Urinary bladder (tissue), 4 donors: ENCODE measurements around the gene ITGA5. TPM values are rescaled to one million over a fixed set of nuclear protein-coding genes. Genes with fewer than 3 reads are reported as not detected.

ENCODE experiments used
- DNase-seq: peaks from one replicate; pipeline ENCODE4 v3.0.0-alpha.2; 2015; ENCODE audit errors: extremely low spot score
- H3K27ac ChIP-seq: one replicate; pipeline ENCODE4 v1.5.1; 2013; ENCODE audit warnings: low read depth, mild to moderate bottlenecking, moderate library complexity
- H3K36me3 ChIP-seq: one replicate; pipeline ENCODE4 v1.6.1; 2013; ENCODE audit warnings: mild to moderate bottlenecking, moderate library complexity; ENCODE audit not compliant: insufficient read depth
- H3K4me1 ChIP-seq: one replicate; pipeline ENCODE4 v1.6.1; 2013; ENCODE audit warnings: mild to moderate bottlenecking, moderate library complexity; ENCODE audit not compliant: insufficient read depth
- H3K4me3 ChIP-seq: one replicate; pipeline ENCODE4 v1.5.1; 2013; ENCODE audit warnings: low read depth, low read length
- WGBS: extraction: QIAGEN DNeasy Blood & Tissue Kit; methylation state at CpG from one replicate; pipeline ENCODE4 v1.1.7; 2013; 5-methylcytosine and 5-hydroxymethylcytosine counted together
- polyA plus RNA-seq: library from polyadenylated mRNA; stranded (reverse); fragments of 200-250 nt; gene quantifications from one replicate; pipeline ENCODE4 v1.2.3, GENCODE V29; 2013
- total RNA-seq: library from RNA; depleted of rRNA; stranded (reverse); fragments of >200 nt; gene quantifications from one replicate; pipeline ENCODE4 v1.2.3, GENCODE V29; 2014
- donor health status: healthy with polysubstance abuse.
- donor health status: healthy.

Gene ITGA5
- total RNA-seq (139 TPM), polyA plus RNA-seq (702 TPM)

DNA sequence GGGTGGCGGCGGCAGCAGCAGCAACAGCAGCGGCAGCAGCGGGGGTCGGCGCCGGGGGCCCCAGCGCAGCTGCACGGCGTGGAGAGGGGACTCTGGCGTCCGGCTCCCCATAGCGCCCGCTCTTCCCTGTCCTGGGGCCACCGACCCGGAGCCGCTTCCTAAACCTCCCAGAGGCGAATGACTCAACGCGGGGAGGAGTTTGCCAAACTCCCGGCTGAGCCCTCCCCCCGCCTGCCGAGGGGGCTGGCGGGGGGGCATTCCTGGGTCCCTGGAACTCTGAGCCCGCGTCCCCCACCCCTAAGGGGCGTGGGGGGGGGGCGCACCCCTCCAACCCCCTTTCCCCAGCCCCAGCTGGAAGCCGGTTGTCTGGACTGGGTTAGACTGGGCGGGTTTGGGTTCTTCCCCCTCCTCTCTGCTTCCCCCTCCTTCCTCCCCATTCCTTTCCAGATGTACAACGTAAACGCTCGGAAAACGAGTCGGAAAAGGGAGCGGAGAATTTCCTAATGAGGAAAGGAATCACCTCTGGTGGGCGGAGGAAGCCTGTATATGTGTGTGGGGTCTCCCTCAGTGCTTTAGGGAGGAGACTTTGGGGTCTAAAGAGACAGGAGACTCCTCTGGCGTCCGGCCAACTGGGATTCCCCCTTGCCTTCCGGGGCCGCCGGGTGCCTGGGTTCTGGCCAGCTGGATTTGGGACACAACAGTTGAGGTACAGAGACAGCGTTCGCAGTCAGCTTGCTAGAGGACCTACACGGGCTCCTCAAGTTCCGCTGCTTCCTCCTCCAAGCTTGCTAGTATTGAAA lies at the start of gene ITGA5:
Gene ITGA5, minus strand, starts transcription at position 179 of the 800 bp plus-strand sequence. Its CDS starts 68 bp downstream, at position 111.
- peak within 1 kb of the TSS; percentile 99 for H3K27ac ChIP-seq
- no peaks in the 10 kb centered on the region for H3K36me3 ChIP-seq
- peaks cover 4% of the 10 kb centered on the region for H3K4me1 ChIP-seq
- no peak for DNase-seq
- 2% methylated on average over 46 of the region's 46 CpGs for whole genome bisulfite sequencing
- H3K4me3 ChIP-seq: peak within 1 kb of the TSS; percentile 98

DNA sequence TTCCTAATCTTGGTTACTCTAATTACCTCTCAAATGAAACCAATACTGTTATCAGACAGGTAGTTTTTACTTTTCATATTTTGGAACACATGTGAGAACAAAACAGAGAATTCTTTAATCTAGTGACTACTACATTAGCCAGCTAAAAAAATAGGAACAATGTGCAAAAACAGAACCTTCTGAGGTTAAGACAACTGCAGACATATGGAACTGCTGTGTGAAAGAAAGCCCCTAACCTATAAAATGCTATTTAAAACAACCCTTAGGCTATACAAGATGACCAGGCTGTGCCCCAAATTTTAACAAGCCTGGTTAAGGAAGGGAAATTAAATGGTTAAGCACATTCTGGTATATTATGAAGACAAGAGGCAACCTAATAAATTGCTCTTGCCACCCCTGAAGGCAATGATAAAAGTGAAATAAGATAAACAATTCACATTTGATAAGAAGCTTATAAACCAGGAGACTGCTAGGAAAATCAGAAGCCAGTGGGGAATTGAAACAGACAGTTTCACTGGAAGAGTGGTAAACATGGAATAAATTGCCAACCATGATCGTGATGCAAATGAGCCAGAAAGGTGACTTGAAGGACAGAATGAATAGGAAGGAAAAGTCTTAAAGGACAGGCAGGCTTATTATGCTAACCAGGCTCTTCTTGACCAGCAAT lies 46.9 kb upstream of the ITGA5 start:
- no peak for DNase-seq
- no peaks in the 10 kb centered on the region for H3K36me3 ChIP-seq
- WGBS: 17% methylated on average over 1 of the region's 1 CpG
- H3K27ac ChIP-seq: no peak overlapping the region
- no peaks in the 10 kb centered on the region for H3K4me1 ChIP-seq
- no peak overlapping the region for H3K4me3 ChIP-seq

GRCh38 chr12:54463484-54463883 lies 44.4 kb upstream of the ITGA5 start:
- Histone ChIP-seq H3K4me3 (no peak overlapping the region), H3K4me1 (no peaks in the 10 kb centered on the region), H3K36me3 (no peaks in the 10 kb centered on the region), H3K27ac (no peak overlapping the region)
- no peak for DNase-seq
- WGBS: 31% methylated on average over 3 of the region's 3 CpGs

DNA sequence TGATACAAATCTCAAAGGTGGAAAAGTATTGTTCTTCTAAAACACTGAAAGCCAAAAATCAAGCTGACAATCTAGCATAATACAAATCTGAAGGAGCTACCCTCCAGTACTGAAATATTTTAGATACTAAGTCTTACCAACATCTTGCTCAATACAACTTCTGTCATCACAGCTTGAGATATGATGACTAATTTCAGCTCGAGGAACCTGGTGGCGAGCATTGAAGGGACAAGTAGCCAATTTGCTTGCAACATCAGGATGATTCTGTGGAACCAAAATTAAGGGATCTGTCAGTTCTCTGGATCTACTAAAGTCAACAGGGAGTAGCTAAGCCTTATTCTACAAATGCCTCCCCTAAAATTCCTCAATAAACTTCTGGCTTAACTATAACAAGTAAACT lies 44.0 kb upstream of the ITGA5 start:
- Histone ChIP-seq H3K4me1 (no peaks in the 10 kb centered on the region), H3K36me3 (no peaks in the 10 kb centered on the region), H3K4me3 (no peak overlapping the region), H3K27ac (no peak overlapping the region)
- WGBS: 41% methylated on average over 2 of the region's 2 CpGs
- DNase-seq: no peak

DNA sequence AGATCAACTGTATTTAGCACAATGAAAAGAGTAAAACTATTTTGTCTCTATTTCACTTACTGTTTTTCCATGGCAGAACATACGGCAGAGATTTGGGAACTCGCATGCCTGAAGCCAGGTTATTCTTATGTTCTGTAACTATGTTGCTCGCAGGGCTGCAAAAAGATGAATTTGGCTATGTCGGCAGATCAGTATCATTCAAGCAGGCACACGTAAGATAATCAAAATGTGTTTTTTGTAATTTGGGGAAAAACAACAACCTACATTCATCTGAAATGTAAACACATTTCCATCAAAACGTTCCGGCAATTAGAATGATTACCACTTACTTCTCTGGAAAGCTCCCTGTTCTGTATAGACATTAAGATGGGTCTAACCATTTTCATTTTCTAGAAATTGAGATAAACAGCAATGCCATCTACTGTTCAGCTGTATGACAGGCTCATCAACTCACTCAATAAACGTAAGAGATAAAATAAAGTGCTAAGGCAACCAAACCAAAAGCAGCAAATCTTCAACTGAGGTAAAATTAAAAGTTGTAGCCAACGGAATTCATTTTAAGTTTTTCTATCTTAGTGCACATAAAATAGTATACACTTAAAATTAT lies 41.4 kb upstream of the ITGA5 start:
- DNase-seq: no peak
- WGBS: 65% methylated on average over 9 of the region's 9 CpGs

DNA sequence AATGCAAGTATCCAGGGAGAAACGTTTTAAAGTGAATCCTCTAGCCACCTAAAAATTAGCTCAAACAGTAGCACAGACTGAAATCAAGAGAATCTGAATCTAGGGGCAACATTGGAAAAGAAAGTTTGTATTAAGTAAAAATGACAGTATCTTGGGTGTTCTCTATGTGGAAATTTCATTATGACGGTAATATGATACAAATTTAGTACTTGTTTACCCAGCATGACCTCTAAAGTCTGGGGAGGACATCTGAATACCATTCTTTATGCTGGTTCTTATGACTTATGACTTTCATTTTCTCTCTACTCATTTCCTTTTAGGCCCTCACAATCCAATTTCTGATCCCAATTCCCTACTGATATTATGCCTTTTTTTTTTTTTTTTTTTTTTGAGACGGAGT lies 40.3 kb upstream of the ITGA5 start:
- Histone ChIP-seq H3K4me1 (no peaks in the 10 kb centered on the region), H3K36me3 (no peaks in the 10 kb centered on the region), H3K4me3 (no peak overlapping the region), H3K27ac (no peak overlapping the region)
- DNase-seq: no peak
- WGBS: 48% methylated on average over 2 of the region's 3 CpGs

More for the DNA sequence above, 41.4 kb upstream of the ITGA5 start:
- no peak overlapping the region for H3K27ac ChIP-seq
- no peaks in the 10 kb centered on the region for H3K36me3 ChIP-seq
- no peak overlapping the region for H3K4me3 ChIP-seq
- no peaks in the 10 kb centered on the region for H3K4me1 ChIP-seq

GRCh38 chr12:54455760-54456469 lies 36.8 kb upstream of the ITGA5 start:
- H3K36me3 ChIP-seq: no peaks in the 10 kb centered on the region
- H3K4me3 ChIP-seq: no peak overlapping the region
- no peaks in the 10 kb centered on the region for H3K4me1 ChIP-seq
- H3K27ac ChIP-seq: no peak overlapping the region
- DNase-seq: no peak

DNA sequence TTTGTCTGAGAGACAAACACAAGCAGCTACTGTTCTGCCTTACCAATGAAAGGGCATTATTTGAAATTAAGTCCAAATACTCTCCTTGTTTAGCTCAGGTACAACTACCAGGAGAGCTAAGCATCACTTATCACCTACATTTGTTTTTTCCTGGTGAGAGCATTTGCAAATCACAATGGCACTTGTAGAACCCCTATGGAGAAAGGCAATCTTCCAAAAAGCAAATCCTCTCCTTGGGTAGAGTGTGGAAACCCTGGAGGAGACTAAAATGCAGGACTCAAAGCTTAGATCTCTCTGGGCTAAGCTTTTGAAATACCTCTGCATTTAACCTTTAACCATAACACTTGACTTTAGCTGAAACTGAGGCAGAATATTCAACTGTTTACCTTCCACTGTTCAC lies 33.6 kb upstream of the ITGA5 start:
- H3K4me3 ChIP-seq: no peak overlapping the region
- H3K27ac ChIP-seq: no peak overlapping the region
- no peaks in the 10 kb centered on the region for H3K4me1 ChIP-seq
- no peak for DNase-seq
- no peaks in the 10 kb centered on the region for H3K36me3 ChIP-seq

- DNase-seq: no peak
- Histone ChIP-seq H3K27ac (no peak overlapping the region), H3K36me3 (no peaks in the 10 kb centered on the region), H3K4me1 (no peaks in the 10 kb centered on the region), H3K4me3 (no peak overlapping the region)
- 77% methylated on average over 4 of the region's 4 CpGs for WGBS
Observed at GRCh38 chr12:54448344-54448743, 29.3 kb upstream of the ITGA5 start.

- DNase-seq: no peak
- no peak overlapping the region for H3K27ac ChIP-seq
- no peaks in the 10 kb centered on the region for H3K4me1 ChIP-seq
- 89% methylated on average over 2 of the region's 2 CpGs for WGBS
- H3K4me3 ChIP-seq: no peak overlapping the region
- no peaks in the 10 kb centered on the region for H3K36me3 ChIP-seq
Observed at GRCh38 chr12:54447917-54448316, 28.9 kb upstream of the ITGA5 start.

DNA sequence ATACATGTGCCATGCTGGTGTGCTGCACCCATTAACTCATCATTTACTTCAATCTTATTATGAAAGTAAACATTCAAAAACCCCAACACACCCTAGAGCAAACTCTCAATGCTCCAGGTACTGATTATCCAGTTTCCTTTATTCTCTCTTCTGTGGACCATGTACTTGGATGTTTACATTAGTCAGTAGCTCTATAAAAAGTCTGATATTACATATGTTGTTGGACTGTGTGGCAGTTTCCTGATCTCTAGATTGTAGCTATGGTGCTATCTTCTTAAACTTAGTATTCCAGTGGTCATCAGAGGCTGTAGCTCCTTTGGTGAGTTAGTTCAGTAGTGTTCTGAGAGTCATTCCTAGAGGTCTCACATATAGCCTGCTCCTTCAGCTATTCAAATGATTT lies 25.1 kb upstream of the ITGA5 start:
- Histone ChIP-seq H3K4me1 (no peaks in the 10 kb centered on the region), H3K27ac (no peak overlapping the region), H3K4me3 (no peak overlapping the region), H3K36me3 (no peaks in the 10 kb centered on the region)
- DNase-seq: no peak

DNA sequence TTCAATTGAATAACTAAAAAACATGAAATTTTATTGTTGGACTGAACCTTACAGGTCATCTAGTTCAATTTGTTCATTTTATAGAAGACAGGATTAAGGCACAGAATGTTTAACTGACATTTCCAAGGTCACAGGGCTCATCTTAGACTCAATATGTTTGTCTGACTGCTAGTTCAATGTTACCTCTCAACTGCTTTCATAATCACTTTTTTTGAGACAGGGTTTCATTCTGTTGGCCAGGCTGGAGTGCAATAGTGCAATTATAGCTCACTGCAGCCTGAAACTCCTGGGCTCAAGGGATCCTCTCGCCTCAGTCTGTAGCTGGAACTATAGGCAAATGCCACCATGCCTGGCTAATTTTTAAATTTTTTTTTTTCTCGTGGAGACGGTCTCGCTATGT lies 24.4 kb upstream of the ITGA5 start:
- WGBS: 81% methylated on average over 4 of the region's 4 CpGs
- Histone ChIP-seq H3K36me3 (no peaks in the 10 kb centered on the region), H3K4me1 (no peaks in the 10 kb centered on the region), H3K27ac (no peak overlapping the region), H3K4me3 (no peak overlapping the region)
- DNase-seq: no peak

- H3K27ac ChIP-seq: no peak overlapping the region
- H3K4me1 ChIP-seq: no peaks in the 10 kb centered on the region
- H3K36me3 ChIP-seq: no peaks in the 10 kb centered on the region
- no peak overlapping the region for H3K4me3 ChIP-seq
- WGBS: 55% methylated on average over 1 of the region's 1 CpG
- DNase-seq: no peak
Observed at GRCh38 chr12:54442961-54443360, 23.9 kb upstream of the ITGA5 start.
